HG03175 (cell line): ENCODE data around the gene OTULIN.

Experiments
- ATAC-seq: cut with Tn5 transposase; IDR thresholded peaks from one replicate; pipeline ENCODE4 v1.9.1; 2021; ENCODE audit warnings: mild to moderate bottlenecking, moderate library complexity; ENCODE audit not compliant: unreplicated experiment

Gene OTULIN

GRCh38 chr5:14695152-14695551 lies 30.6 kb downstream of the OTULIN start:
- no peak for ATAC-seq

GRCh38 chr5:14696057-14696456 lies 31.5 kb downstream of the OTULIN start:
- no peak for ATAC-seq

GRCh38 chr5:14696851-14697250 lies 32.3 kb downstream of the OTULIN start:
- no peak for ATAC-seq

- no peak for ATAC-seq
Observed at GRCh38 chr5:14698495-14698894, 34.0 kb downstream of the OTULIN start.

GRCh38 chr5:14699159-14699558 lies 34.6 kb downstream of the OTULIN start:
- ATAC-seq, result no peak

- ATAC-seq, result no peak
Observed at GRCh38 chr5:14699807-14700400, 35.4 kb downstream of the OTULIN start.

GRCh38 chr5:14700478-14701436 lies 36.2 kb downstream of the OTULIN start:
- no peak for ATAC-seq

GRCh38 chr5:14701556-14701955 lies 37.0 kb downstream of the OTULIN start:
- ATAC-seq, result no peak

- no peak for ATAC-seq
Observed at GRCh38 chr5:14702238-14702839, 37.8 kb downstream of the OTULIN start.

GRCh38 chr5:14705556-14705955 lies 41.0 kb downstream of the OTULIN start:
- no peak for ATAC-seq

GRCh38 chr5:14706615-14707021 lies 42.1 kb downstream of the OTULIN start:
- ATAC-seq, result no peak

- no peak for ATAC-seq
Observed at GRCh38 chr5:14707811-14708390, 43.4 kb downstream of the OTULIN start.

GRCh38 chr5:14708551-14708950 lies 44.0 kb downstream of the OTULIN start:
- no peak for ATAC-seq

- no peak for ATAC-seq
Observed at GRCh38 chr5:14710313-14710994, 45.9 kb downstream of the OTULIN start.

- no peak for ATAC-seq
Observed at GRCh38 chr5:14712131-14712530, 47.6 kb downstream of the OTULIN start.

GRCh38 chr5:14712666-14713065 lies 48.1 kb downstream of the OTULIN start:
- no peak for ATAC-seq

- no peak for ATAC-seq
Observed at GRCh38 chr5:14713476-14714390, 49.2 kb downstream of the OTULIN start.

- ATAC-seq, result no peak
Observed at GRCh38 chr5:14714706-14715105, 50.2 kb downstream of the OTULIN start.

- ATAC-seq, result no peak
Observed at GRCh38 chr5:14715481-14715880, 51.0 kb downstream of the OTULIN start.
